Fibroblast of the aortic adventitia (primary cell): ENCODE results near the gene DENND4B. TPM values are rescaled to one million over a fixed set of nuclear protein-coding genes. Genes with fewer than 3 reads are reported as not detected.
"Not testable (repeated sequence)": the region's sequence is repeated elsewhere in the genome, so short reads cannot be mapped to it uniquely, and the experiment has no call there.

Experiments used
- DNase-seq: peaks from one replicate; pipeline ENCODE4 v3.0.0-alpha.2; 2010; ENCODE audit warnings: low read depth
- H3K4me3 ChIP-seq: 2 replicates; pipeline ENCODE4 v1.5.1; 2011; ENCODE audit warnings: low read depth, mild to moderate bottlenecking, control low read depth, low read length, moderate library complexity
- total RNA-seq: library from RNA; depleted of rRNA; stranded (reverse); fragments of >200 nt; gene quantifications from 2 replicates; pipeline ENCODE4 v1.2.3, GENCODE V29; 2012; ENCODE audit warnings: low replicate concordance
- TF ChIP-seq, protein P1 (sequence below): IDR thresholded peaks from 2 replicates; pipeline ENCODE4 v1.5.1; 2011; ENCODE audit warnings: mild to moderate bottlenecking, low read length, control low read depth, inconsistent platforms; ENCODE audit not compliant: insufficient read depth

DENND4B gene
- total RNA-seq, 1 donor, result 23.2 TPM

DNA sequence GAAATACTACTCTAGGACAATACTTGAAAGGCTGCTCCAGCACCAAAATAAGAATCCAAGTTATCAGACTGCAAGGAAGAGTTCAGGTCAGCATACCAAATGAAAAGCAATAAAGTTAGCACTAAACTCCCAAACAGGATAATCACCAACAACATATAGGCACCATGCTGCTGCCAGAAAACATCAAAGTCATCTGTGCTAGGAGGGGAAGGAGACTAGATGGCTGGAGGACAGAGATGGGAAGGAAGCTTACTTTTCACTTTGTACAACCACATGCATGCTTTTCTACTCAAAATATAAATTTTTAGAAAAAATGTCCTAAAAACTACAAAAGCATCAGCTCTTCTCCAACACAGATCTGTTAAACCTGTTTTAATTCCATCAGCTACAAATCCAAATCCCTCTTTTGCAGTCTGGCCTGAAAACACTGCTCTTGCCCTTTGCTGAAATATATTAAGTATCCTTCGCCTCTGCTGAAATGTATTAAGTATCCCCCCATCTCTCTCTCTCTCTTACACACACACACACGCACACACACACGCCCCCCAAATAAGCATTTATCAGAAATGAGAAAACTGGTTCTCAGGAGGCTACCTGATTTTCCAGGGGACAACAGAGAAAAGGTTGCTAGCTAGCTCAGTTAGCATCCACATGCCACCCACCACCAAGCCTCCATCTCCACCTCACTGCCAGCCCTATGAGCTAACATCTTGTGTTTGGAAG lies 25.3 kb downstream of the DENND4B start:
- TF ChIP-seq, protein P1, sequence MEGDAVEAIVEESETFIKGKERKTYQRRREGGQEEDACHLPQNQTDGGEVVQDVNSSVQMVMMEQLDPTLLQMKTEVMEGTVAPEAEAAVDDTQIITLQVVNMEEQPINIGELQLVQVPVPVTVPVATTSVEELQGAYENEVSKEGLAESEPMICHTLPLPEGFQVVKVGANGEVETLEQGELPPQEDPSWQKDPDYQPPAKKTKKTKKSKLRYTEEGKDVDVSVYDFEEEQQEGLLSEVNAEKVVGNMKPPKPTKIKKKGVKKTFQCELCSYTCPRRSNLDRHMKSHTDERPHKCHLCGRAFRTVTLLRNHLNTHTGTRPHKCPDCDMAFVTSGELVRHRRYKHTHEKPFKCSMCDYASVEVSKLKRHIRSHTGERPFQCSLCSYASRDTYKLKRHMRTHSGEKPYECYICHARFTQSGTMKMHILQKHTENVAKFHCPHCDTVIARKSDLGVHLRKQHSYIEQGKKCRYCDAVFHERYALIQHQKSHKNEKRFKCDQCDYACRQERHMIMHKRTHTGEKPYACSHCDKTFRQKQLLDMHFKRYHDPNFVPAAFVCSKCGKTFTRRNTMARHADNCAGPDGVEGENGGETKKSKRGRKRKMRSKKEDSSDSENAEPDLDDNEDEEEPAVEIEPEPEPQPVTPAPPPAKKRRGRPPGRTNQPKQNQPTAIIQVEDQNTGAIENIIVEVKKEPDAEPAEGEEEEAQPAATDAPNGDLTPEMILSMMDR, result no peak
- H3K4me3 ChIP-seq, result peak overlapping the region; percentile 91
- no peak for DNase-seq

DNA sequence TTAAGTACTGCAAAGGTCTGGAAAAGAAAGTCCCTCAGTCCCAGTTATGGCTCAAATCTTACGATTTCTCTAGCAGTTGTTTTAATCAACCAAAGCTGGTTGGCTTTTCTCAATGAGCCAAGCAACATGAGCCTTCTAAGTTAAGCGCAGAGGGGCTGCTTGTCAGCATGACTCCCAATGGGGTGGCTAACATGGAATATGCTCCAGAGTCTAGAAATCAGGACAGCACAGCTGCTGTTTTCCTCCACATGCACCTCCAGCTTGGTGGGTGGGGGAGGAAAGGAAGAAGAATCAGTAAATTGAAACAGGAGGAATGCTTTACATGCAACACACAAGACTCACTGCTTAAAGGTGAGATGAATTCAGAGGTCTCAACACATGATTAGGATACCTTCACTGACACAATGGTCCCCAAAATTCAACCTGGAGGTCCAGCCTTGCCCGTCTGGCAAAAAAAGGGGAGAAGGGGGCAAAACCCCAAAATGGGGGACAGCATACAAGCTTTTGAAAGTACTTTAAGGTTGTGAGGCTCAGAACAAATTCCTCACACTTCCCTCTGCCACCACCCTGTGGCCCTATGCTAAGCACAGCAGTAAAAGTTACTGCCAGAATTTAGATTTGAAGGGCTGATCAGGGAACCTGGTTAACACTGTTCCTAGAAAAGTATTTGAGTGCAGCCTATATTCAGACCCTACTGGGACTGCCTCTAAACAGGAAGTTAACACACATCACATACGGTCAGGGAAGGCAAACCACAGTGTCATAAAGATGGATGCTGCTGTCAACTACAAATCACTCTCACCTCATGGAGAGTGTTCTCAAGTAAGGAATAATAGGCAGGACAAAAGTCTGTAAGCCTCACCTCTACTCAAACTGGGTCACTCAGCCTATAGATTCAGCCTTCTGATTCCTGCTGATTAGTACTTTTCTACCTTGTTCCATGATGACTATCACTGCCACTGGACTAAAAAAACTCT lies 26.4 kb downstream of the DENND4B start:
- H3K4me3 ChIP-seq, result peak overlapping the region; percentile 91
- DNase-seq, result peak; percentile 47
- TF ChIP-seq, protein P1, result peak; percentile 51

DNA sequence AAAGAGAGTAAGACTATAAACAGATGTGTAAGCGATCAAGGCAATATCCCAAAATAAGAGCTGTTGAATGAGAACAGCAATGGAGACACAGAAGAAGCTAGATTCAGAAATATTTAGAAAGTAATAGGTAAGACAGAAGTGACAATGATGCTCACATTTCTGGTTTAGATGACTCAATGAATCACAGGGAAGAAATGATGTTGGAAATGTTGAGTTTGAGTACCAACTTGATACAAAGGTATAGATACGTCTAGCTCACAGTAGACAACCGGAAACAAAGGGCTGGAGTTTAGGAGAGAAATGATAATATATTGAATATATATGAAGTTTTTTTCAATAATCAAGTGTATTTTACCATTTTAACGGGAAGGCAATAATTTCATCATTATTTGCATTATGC lies 30.2 kb downstream of the DENND4B start:
- TF ChIP-seq, protein P1, result no peak
- no peak for DNase-seq
- no peak overlapping the region for H3K4me3 ChIP-seq

DNA sequence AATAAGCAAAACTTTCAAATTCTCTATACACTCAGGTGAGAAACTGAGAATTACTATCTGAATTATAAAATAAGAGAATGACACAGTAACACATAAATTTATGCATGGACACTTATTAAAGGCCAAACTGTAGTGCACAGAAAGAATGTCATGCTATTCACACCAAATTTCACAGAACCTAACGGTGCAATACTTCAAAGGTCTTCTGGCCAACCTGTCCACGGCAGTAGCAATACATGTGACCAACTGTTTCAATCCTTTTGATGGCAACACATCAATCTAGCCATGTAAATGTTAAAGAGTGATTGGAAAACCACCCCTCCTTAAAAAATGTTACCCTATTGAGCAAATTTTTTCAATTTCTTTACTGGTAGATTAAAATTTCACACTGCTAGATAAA lies 34.2 kb downstream of the DENND4B start:
- H3K4me3 ChIP-seq, result no peak overlapping the region
- no peak for DNase-seq
- TF ChIP-seq, protein P1, result no peak

DNA sequence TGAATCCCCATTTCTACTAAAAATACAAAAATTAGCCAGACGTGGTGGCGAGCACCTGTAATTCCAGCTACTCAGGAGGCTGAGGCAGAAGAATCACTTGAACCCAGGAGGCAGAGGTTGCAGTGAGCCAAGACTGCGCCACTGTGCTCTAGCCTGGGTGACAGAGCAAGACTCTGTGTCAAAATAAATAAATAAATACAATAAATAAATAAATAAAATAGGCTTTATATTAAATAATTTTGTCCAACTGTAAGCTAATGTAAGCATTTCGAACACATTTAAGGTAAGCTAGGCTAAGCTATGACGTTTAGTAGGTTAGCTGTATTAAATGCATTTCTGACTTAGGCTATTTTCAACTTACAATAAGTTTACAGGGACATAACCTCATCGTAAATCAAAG lies 36.0 kb downstream of the DENND4B start:
- H3K4me3 ChIP-seq, DNase-seq: not testable (repeated sequence)

DNA sequence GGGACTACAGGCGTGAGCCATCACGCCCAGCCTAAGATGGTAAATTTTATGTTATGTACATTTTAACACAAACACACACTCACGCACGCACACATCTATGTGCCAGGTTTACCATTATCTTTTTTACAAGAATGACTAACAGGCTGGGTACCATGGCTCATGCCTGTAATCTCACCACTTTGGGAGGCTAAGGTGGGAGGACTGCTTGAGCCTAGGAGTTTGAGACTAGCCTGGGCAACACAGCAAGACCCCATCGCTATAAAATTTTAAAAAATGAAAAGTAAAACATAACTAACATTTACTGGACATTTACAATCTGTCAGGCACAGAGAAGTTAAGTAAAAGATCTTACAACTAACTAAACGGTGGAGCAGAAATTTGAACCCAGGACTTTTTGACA lies 38.4 kb downstream of the DENND4B start:
- no peak for DNase-seq
- TF ChIP-seq, protein P1, result no peak
- no peak overlapping the region for H3K4me3 ChIP-seq

DNA sequence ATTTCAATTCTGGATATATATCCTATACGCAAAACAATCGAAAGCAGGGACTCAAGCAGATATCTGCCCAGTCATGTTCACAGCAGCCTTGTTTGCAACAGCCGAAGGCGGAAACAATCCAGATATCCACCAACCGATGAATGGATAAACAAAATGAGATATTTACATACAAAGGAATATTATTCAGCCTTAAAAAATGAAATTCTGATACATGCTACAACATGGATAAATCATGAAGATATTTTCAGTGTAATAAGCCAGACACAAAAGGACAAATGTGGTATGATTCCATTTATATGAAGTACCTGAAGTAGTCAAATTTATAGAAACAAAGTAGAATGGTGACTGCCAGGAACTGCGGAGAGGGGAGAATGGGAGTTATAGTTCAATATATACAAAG lies 39.4 kb downstream of the DENND4B start:
- H3K4me3 ChIP-seq, result no peak overlapping the region
- no peak for DNase-seq
- TF ChIP-seq, protein P1, result no peak
